WTC11 (cell line): ENCODE data around the gene MORC3.

Experiments used
- CTCF ChIP-seq: fragments of 200-600 bp; IDR thresholded peaks from 2 replicates; pipeline ENCODE4 v1.8.0; 2022; ENCODE audit warnings: antibody characterized with exemption
- E2F1 ChIP-seq: sonication (generic); formaldehyde crosslinking; IDR thresholded peaks from 2 replicates; pipeline ENCODE4 v1.8.0; 2022; ENCODE audit warnings: mild to moderate bottlenecking, missing genetic modification reagents

- no peak for TF ChIP-seq E2F1 (CRISPR knock-in tag)
- no peak for TF ChIP-seq CTCF
These were observed 91.3 kb downstream of the MORC3 start for GRCh38 chr21:36411301-36411700.
